Measurements from ENCODE around the gene EPHA4.

EPHA4 gene

GRCh38 chr2:221428896-221429295 is 143.2 kb downstream of the EPHA4 start:
- no peak for TF ChIP-seq CTCF (conservative IDR thresholded peaks at IDR 0.05; ENCODE audit: low read depth, low read length)
- H3K4me3 ChIP-seq (ENCODE audit: low read length): no peak overlapping the region
- DNase-seq (ENCODE audit: low read depth): no peak

GRCh38 chr2:221426929-221427328 is 145.2 kb downstream of the EPHA4 start:
- DNase-seq (ENCODE audit: low read depth): no peak
- H3K4me3 ChIP-seq (ENCODE audit: low read length): no peak overlapping the region
- TF ChIP-seq CTCF (conservative IDR thresholded peaks at IDR 0.05; ENCODE audit: low read depth, low read length): no peak

GRCh38 chr2:221425891-221426290 is 146.2 kb downstream of the EPHA4 start:
- H3K4me3 ChIP-seq (ENCODE audit: low read length): no peak overlapping the region
- DNase-seq (ENCODE audit: low read depth): no peak
- no peak for TF ChIP-seq CTCF (conservative IDR thresholded peaks at IDR 0.05; ENCODE audit: low read depth, low read length)

- H3K4me3 ChIP-seq (ENCODE audit: low read length): no peak overlapping the region
- no peak for DNase-seq (ENCODE audit: low read depth)
- no peak for TF ChIP-seq CTCF (conservative IDR thresholded peaks at IDR 0.05; ENCODE audit: low read depth, low read length)
Observed at GRCh38 chr2:221425353-221425752, 146.8 kb downstream of the EPHA4 start.

- TF ChIP-seq CTCF (conservative IDR thresholded peaks at IDR 0.05; ENCODE audit: low read depth, low read length): no peak
- no peak for DNase-seq (ENCODE audit: low read depth)
- H3K4me3 ChIP-seq (ENCODE audit: low read length): no peak overlapping the region
Observed at GRCh38 chr2:221423210-221423804, 148.8 kb downstream of the EPHA4 start.

GRCh38 chr2:221422516-221423209 is 149.4 kb downstream of the EPHA4 start:
- H3K4me3 ChIP-seq (ENCODE audit: low read length): no peak overlapping the region
- DNase-seq (ENCODE audit: low read depth): no peak
- no peak for TF ChIP-seq CTCF (conservative IDR thresholded peaks at IDR 0.05; ENCODE audit: low read depth, low read length)

- no peak for DNase-seq (ENCODE audit: low read depth)
- no peak for TF ChIP-seq CTCF (conservative IDR thresholded peaks at IDR 0.05; ENCODE audit: low read depth, low read length)
- H3K4me3 ChIP-seq (ENCODE audit: low read length): no peak overlapping the region
Observed at GRCh38 chr2:221420245-221420644, 151.9 kb downstream of the EPHA4 start.

Measured in retinal pigment epithelial cell (primary cell).